ENCODE measurements around the gene GALNT7.
"Not testable (repeated sequence)": the region's sequence is repeated elsewhere in the genome, so short reads cannot be mapped to it uniquely, and the experiment has no call there.

The GALNT7 gene

DNA sequence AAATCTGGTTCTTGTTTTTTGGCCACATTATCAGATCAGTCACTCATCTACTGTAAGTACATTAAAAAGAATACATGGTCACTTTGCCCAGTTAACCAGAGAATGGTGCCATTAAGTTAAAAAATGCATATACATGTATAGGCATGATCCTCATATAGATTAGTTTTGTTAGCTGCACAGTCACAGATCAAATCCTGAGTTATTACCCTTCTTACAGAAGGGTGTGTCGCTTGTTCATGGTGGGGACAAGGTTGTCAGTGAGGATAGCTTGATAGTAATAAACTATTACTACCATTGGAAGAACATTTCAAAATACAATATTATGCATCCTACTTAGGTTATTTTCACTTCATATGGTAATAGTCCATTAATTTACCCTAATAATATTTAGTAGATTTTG lies 48.5 kb downstream of the GALNT7 start:
- Histone ChIP-seq H3K4me1 (ENCODE audit: insufficient read depth, low read length) (peaks cover 48% of the 10 kb centered on the region), H3K4me3 (ENCODE audit: low read length) (no peak overlapping the region), H3K27me3 (ENCODE audit: insufficient read depth, low read length) (no peaks in the 10 kb centered on the region), H3K27ac (ENCODE audit: low read depth, low read length) (no peak overlapping the region; the same call in 1 of the 2 replicates), H3K9ac (ENCODE audit: low read depth, low read length) (no peak overlapping the region), H3K9me3 (ENCODE audit: insufficient read depth, low read depth, low read length) (no peaks in the 10 kb centered on the region), H3K36me3 (ENCODE audit: insufficient read depth, low read length) (no peaks in the 10 kb centered on the region)
- WGBS: no CpG with 5 or more reads among the region's 1 CpG

- WGBS: 86% methylated on average over 1 of the region's 2 CpGs
- no peak overlapping the region for H3K4me3 ChIP-seq (ENCODE audit: low read length)
Measured at GRCh38 chr4:173217727-173218126, 49.1 kb downstream of the GALNT7 start.

DNA sequence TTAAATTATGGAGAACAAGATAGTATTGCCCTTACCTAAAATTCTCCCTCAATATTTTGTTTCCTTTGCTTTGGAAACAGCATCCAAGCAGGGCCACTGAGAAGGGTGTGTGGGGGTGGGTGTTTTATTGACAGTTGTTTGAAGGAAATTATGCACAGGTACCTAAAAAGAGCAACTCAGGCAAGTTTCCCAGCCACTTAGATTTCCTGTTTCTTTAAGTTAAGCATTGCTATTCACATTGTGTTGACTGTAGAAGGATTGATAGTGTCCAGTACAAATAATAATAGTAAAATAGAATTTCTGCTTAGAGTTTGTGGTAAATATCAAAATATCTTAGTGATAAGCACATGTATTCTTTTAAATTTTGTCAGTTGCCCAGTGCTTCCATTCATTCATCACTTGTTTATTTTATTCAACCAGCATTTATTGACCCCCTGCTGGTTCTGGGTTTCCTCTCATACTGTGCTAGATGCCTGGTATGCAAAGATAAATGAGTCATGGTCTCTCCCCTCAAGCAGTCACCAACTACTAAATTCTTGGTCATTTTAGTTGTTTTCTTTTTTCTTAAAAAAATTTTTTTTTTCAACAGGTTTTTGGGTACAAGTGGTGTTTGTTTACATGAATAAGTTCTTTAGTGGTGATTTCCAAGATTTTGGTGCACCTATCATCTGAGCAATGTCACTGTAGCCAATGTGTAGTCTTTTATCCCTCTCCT lies 50.0 kb downstream of the GALNT7 start:
- Histone ChIP-seq H3K27ac (ENCODE audit: low read depth, low read length) (peak overlapping the region; percentile 80), H3K9me3 (ENCODE audit: insufficient read depth, low read depth, low read length) (no peaks in the 10 kb centered on the region), H3K9ac (ENCODE audit: low read depth, low read length) (peak overlapping the region; percentile 32; the same call in 1 of the 2 replicates), H3K27me3 (ENCODE audit: insufficient read depth, low read length) (no peaks in the 10 kb centered on the region), H3K4me3 (ENCODE audit: low read length) (no peak overlapping the region), H3K36me3 (ENCODE audit: insufficient read depth, low read length) (no peaks in the 10 kb centered on the region), H3K4me1 (ENCODE audit: insufficient read depth, low read length) (peaks cover 36% of the 10 kb centered on the region)

More at GRCh38 chr4:173217727-173218126, 49.1 kb downstream of the GALNT7 start:
- Histone ChIP-seq H3K9ac (ENCODE audit: low read depth, low read length) (no peak overlapping the region), H3K27me3 (ENCODE audit: insufficient read depth, low read length) (no peaks in the 10 kb centered on the region), H3K9me3 (ENCODE audit: insufficient read depth, low read depth, low read length) (no peaks in the 10 kb centered on the region), H3K27ac (ENCODE audit: low read depth, low read length) (peak overlapping the region; percentile 80), H3K36me3 (ENCODE audit: insufficient read depth, low read length) (no peaks in the 10 kb centered on the region), H3K4me1 (ENCODE audit: insufficient read depth, low read length) (peaks cover 42% of the 10 kb centered on the region)

GRCh38 chr4:173219126-173219437 lies 50.5 kb downstream of the GALNT7 start:
- H3K4me3 ChIP-seq (ENCODE audit: low read length); H3K36me3 ChIP-seq (ENCODE audit: insufficient read depth, low read length); H3K9me3 ChIP-seq (ENCODE audit: insufficient read depth, low read depth, low read length); H3K9ac ChIP-seq (ENCODE audit: low read depth, low read length); H3K27me3 ChIP-seq (ENCODE audit: insufficient read depth, low read length): not testable (repeated sequence)
- Histone ChIP-seq H3K27ac (ENCODE audit: low read depth, low read length) (peak overlapping the region; percentile 48), H3K4me1 (ENCODE audit: insufficient read depth, low read length) (peaks cover 37% of the 10 kb centered on the region)
- 83% methylated on average over 2 of the region's 4 CpGs for WGBS

- Histone ChIP-seq H3K4me3 (ENCODE audit: low read length) (no peak overlapping the region), H3K4me1 (ENCODE audit: insufficient read depth, low read length) (peaks cover 39% of the 10 kb centered on the region), H3K36me3 (ENCODE audit: insufficient read depth, low read length) (no peaks in the 10 kb centered on the region), H3K27me3 (ENCODE audit: insufficient read depth, low read length) (no peaks in the 10 kb centered on the region), H3K27ac (ENCODE audit: low read depth, low read length) (no peak overlapping the region), H3K9me3 (ENCODE audit: insufficient read depth, low read depth, low read length) (no peaks in the 10 kb centered on the region), H3K9ac (ENCODE audit: low read depth, low read length) (no peak overlapping the region)
- WGBS: 92% methylated on average over 2 of the region's 3 CpGs
Measured at GRCh38 chr4:173223743-173224142, 55.1 kb downstream of the GALNT7 start.

DNA sequence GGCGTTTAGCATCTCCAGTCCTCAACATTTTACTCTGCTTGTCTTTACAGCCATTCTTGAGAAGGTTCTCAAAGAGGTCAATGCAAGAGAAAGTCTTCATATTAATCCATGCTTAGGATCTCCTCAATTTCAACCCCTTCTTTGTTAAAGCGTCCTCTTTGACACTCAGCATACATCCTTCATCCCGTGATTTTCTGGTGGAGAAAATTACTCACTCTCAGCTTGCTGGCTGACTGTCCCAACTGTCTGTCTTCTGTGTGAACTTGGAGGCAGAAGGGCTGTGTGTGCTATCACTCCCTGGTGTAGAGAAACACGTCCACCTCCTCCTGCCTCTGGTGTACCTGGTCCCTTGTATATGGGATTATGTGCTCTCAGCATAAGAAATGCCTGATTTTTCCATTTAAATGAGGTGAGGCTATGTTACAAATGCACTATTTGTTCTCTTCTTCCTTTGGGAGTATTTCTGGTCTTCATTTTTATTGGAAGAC lies 57.8 kb downstream of the GALNT7 start:
- Histone ChIP-seq H3K9me3 (ENCODE audit: insufficient read depth, low read depth, low read length) (no peaks in the 10 kb centered on the region), H3K27me3 (ENCODE audit: insufficient read depth, low read length) (no peaks in the 10 kb centered on the region), H3K27ac (ENCODE audit: low read depth, low read length) (no peak overlapping the region), H3K9ac (ENCODE audit: low read depth, low read length) (no peak overlapping the region), H3K4me3 (ENCODE audit: low read length) (no peak overlapping the region), H3K4me1 (ENCODE audit: insufficient read depth, low read length) (peaks cover 38% of the 10 kb centered on the region), H3K36me3 (ENCODE audit: insufficient read depth, low read length) (no peaks in the 10 kb centered on the region)
- WGBS: 75% methylated on average over 4 of the region's 4 CpGs

DNA sequence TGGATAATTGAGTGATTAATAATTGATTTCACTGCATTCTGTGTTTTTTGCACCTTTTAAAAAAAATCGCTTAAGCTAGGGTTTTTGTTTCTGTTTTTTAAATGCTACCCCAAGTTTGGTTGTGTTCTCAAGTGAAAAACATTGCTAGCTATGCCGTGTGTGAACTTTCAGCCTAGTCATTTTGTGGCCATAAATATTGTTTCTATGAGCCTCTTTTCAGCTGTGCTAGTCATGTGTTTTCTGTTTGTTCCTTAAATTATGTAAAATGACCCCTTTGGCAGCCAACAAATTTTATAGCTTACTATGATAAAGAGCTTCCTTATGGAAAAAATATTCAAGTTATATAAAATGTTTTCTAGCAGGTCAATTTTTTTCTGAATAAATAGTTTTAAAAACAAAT lies 59.1 kb downstream of the GALNT7 start:
- Histone ChIP-seq H3K9me3 (ENCODE audit: insufficient read depth, low read depth, low read length) (no peaks in the 10 kb centered on the region), H3K9ac (ENCODE audit: low read depth, low read length) (no peak overlapping the region), H3K27me3 (ENCODE audit: insufficient read depth, low read length) (no peaks in the 10 kb centered on the region), H3K4me1 (ENCODE audit: insufficient read depth, low read length) (peaks cover 38% of the 10 kb centered on the region), H3K4me3 (ENCODE audit: low read length) (no peak overlapping the region), H3K27ac (ENCODE audit: low read depth, low read length) (no peak overlapping the region), H3K36me3 (ENCODE audit: insufficient read depth, low read length) (no peaks in the 10 kb centered on the region)
- WGBS: 93% methylated on average over 2 of the region's 2 CpGs

DNA sequence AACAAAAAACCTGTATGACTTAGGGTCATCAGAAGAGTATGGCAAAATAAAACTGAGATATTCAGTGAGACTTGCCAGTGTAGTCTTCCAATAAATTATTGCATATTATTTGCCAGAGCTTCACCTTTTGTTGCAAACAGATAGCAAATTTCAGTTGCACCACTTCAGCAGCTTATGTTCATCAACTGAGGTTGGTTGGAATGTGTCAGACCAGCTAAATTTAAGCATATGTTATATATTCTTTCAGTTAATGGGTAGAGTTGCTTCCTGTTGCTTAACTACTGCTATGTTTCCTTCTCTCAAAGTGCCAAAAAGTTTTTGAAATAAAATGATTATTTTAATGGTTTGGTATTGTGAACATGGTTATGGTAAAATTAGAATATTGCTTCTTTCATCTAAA lies 61.5 kb downstream of the GALNT7 start:
- Histone ChIP-seq H3K27me3 (ENCODE audit: insufficient read depth, low read length) (no peaks in the 10 kb centered on the region), H3K9me3 (ENCODE audit: insufficient read depth, low read depth, low read length) (no peaks in the 10 kb centered on the region), H3K27ac (ENCODE audit: low read depth, low read length) (no peak overlapping the region), H3K36me3 (ENCODE audit: insufficient read depth, low read length) (0 out of 2 replicates have a peak, but pooled peaks cover 3% of the 10 kb centered on the region), H3K4me1 (ENCODE audit: insufficient read depth, low read length) (peaks cover 28% of the 10 kb centered on the region), H3K4me3 (ENCODE audit: low read length) (no peak overlapping the region), H3K9ac (ENCODE audit: low read depth, low read length) (no peak overlapping the region)

DNA sequence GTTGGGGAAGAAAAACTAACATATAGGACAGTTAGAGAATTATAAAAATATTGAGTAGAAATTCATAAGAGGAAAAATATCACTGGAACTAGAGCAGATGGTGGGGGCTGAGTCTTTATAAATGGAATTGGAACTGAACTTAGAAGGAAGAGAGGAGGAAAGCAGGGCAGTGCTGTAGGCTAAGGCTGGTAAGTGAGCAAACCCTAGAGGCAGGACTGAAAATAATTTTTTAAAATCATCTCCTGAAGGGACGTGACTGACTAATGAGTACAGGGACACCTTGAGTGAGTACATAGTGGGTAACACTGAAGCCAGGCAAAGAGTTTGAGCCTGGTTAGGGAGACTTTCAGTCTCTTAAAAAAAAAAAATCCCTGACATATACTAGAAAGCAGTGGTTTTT lies 63.3 kb downstream of the GALNT7 start:
- H3K27me3 ChIP-seq (ENCODE audit: insufficient read depth, low read length): no peaks in the 10 kb centered on the region
- H3K27ac ChIP-seq (ENCODE audit: low read depth, low read length): no peak overlapping the region
- no peaks in the 10 kb centered on the region for H3K9me3 ChIP-seq (ENCODE audit: insufficient read depth, low read depth, low read length)
- H3K36me3 ChIP-seq (ENCODE audit: insufficient read depth, low read length): 0 out of 2 replicates have a peak, but pooled peaks cover 3% of the 10 kb centered on the region
- H3K9ac ChIP-seq (ENCODE audit: low read depth, low read length): no peak overlapping the region
- 94% methylated on average over 1 of the region's 1 CpG for WGBS
- H3K4me3 ChIP-seq (ENCODE audit: low read length): no peak overlapping the region
- H3K4me1 ChIP-seq (ENCODE audit: insufficient read depth, low read length): peaks cover 22% of the 10 kb centered on the region

DNA sequence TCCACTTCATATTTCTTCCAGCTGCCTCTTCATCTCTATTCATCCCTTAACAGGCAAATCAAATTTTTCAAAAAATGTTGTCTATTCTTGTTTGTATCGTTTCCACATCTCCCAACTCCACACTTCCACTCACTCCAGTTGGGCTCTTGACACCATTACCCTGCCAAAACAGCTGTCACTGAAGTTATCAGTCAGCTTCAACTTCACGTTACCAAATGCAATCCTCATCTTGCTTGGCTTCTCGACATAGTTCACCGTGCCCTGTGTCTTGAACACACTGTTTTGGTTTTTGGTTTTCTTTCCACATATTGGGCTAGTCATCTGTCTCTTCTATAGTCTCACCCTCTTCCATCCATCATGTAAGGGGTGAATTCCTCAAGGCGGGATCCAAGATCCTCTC lies 65.2 kb downstream of the GALNT7 start:
- Histone ChIP-seq H3K27ac (ENCODE audit: low read depth, low read length) (no peak overlapping the region), H3K27me3 (ENCODE audit: insufficient read depth, low read length) (no peaks in the 10 kb centered on the region), H3K36me3 (ENCODE audit: insufficient read depth, low read length) (0 out of 2 replicates have a peak, but pooled peaks cover 3% of the 10 kb centered on the region), H3K4me3 (ENCODE audit: low read length) (no peak overlapping the region), H3K4me1 (ENCODE audit: insufficient read depth, low read length) (peaks cover 36% of the 10 kb centered on the region), H3K9ac (ENCODE audit: low read depth, low read length) (no peak overlapping the region), H3K9me3 (ENCODE audit: insufficient read depth, low read depth, low read length) (no peaks in the 10 kb centered on the region)
- WGBS: 93% methylated on average over 5 of the region's 5 CpGs

- Histone ChIP-seq H3K4me1 (ENCODE audit: insufficient read depth, low read length) (peaks cover 41% of the 10 kb centered on the region), H3K27me3 (ENCODE audit: insufficient read depth, low read length) (no peaks in the 10 kb centered on the region), H3K9ac (ENCODE audit: low read depth, low read length) (no peak overlapping the region), H3K36me3 (ENCODE audit: insufficient read depth, low read length) (0 out of 2 replicates have a peak, but pooled peaks cover 3% of the 10 kb centered on the region), H3K27ac (ENCODE audit: low read depth, low read length) (no peak overlapping the region), H3K9me3 (ENCODE audit: insufficient read depth, low read depth, low read length) (no peaks in the 10 kb centered on the region), H3K4me3 (ENCODE audit: low read length) (no peak overlapping the region)
- WGBS: 92% methylated on average over 3 of the region's 3 CpGs
Measured at GRCh38 chr4:173235050-173235449, 66.4 kb downstream of the GALNT7 start.

- no peak overlapping the region for H3K9ac ChIP-seq (ENCODE audit: low read depth, low read length)
- H3K27ac ChIP-seq (ENCODE audit: low read depth, low read length): no peak overlapping the region
- 0 out of 2 replicates have a peak, but pooled peaks cover 3% of the 10 kb centered on the region for H3K36me3 ChIP-seq (ENCODE audit: insufficient read depth, low read length)
Measured at GRCh38 chr4:173236301-173236700, 67.7 kb downstream of the GALNT7 start.

More at GRCh38 chr4:173236301-173236700, 67.7 kb downstream of the GALNT7 start:
- Histone ChIP-seq H3K4me3 (ENCODE audit: low read length) (no peak overlapping the region), H3K9me3 (ENCODE audit: insufficient read depth, low read depth, low read length) (no peaks in the 10 kb centered on the region), H3K27me3 (ENCODE audit: insufficient read depth, low read length) (no peaks in the 10 kb centered on the region), H3K4me1 (ENCODE audit: insufficient read depth, low read length) (peaks cover 48% of the 10 kb centered on the region)
- 94% methylated on average over 3 of the region's 3 CpGs for WGBS
